ENCODE measurements around the gene P2RX7. TPM values are rescaled to one million over a fixed set of nuclear protein-coding genes. Genes with fewer than 3 reads are reported as not detected.
"Not testable (repeated sequence)": the region's sequence is repeated elsewhere in the genome, so short reads cannot be mapped to it uniquely, and the experiment has no call there.

Gene P2RX7
- total and polyA plus RNA-seq, 5 donors, result 1.1 to 4.0 (median 2.2) TPM

GRCh38 chr12:121190523-121191031 lies 57.9 kb downstream of the P2RX7 start:
- 30% methylated on average over 2 of the region's 2 CpGs for WGBS
- ATAC-seq (peak in 1 of 2 donors; percentile 60), DNase-seq (no peak)
- no peaks in the 10 kb centered on the region for H3K27me3 ChIP-seq (ENCODE audit: control insufficient read depth, insufficient read depth)
- intact Hi-C loops (cut with DNase I), result no loop called here
- peaks cover 3% of the 10 kb centered on the region for H3K4me1 ChIP-seq (ENCODE audit: control insufficient read depth, insufficient read depth, low read length)
- no peaks in the 10 kb centered on the region for H3K9me3 ChIP-seq (ENCODE audit: control insufficient read depth, low read length)
- H3K27ac ChIP-seq (ENCODE audit: low read length), result no peak overlapping the region
- no peak overlapping the region for H3K4me3 ChIP-seq (ENCODE audit: low read length)

GRCh38 chr12:121191151-121191550 lies 58.5 kb downstream of the P2RX7 start:
- ATAC-seq (no peak), DNase-seq (no peak)
- 74% methylated on average over 3 of the region's 3 CpGs for WGBS
- H3K27ac ChIP-seq (ENCODE audit: low read length), result no peak overlapping the region
- H3K27me3 ChIP-seq (ENCODE audit: control insufficient read depth, insufficient read depth), result no peaks in the 10 kb centered on the region
- peaks cover 3% of the 10 kb centered on the region for H3K4me1 ChIP-seq (ENCODE audit: control insufficient read depth, insufficient read depth, low read length)
- intact Hi-C loops (cut with DNase I), result no loop called here
- H3K4me3 ChIP-seq (ENCODE audit: low read length), result no peak overlapping the region
- no peaks in the 10 kb centered on the region for H3K9me3 ChIP-seq (ENCODE audit: control insufficient read depth, low read length)

- Histone ChIP-seq H3K27me3 (ENCODE audit: control insufficient read depth, insufficient read depth) (no peaks in the 10 kb centered on the region), H3K4me1 (ENCODE audit: control insufficient read depth, insufficient read depth, low read length) (no peaks in the 10 kb centered on the region), H3K4me3 (ENCODE audit: low read length) (no peak overlapping the region), H3K27ac (ENCODE audit: low read length) (no peak overlapping the region), H3K9me3 (ENCODE audit: control insufficient read depth, low read length) (no peaks in the 10 kb centered on the region)
- DNase-seq, result no peak
- ATAC-seq, result peak; percentile 39 to 62
- whole genome bisulfite sequencing, result 56% methylated on average over 6 of the region's 6 CpGs
- intact Hi-C loops (cut with DNase I), result no loop called here
Measured at GRCh38 chr12:121196902-121197301, 64.2 kb downstream of the P2RX7 start.

GRCh38 chr12:121198949-121199348 lies 66.3 kb downstream of the P2RX7 start:
- intact Hi-C loops (cut with DNase I), result no loop called here
- Histone ChIP-seq H3K4me1 (ENCODE audit: control insufficient read depth, insufficient read depth, low read length) (no peaks in the 10 kb centered on the region), H3K4me3 (ENCODE audit: low read length) (no peak overlapping the region), H3K9me3 (ENCODE audit: control insufficient read depth, low read length) (no peaks in the 10 kb centered on the region), H3K27me3 (ENCODE audit: control insufficient read depth, insufficient read depth) (no peaks in the 10 kb centered on the region), H3K27ac (ENCODE audit: low read length) (no peak overlapping the region)
- no peak for DNase-seq
- 79% methylated on average over 7 of the region's 7 CpGs for WGBS
- no peak for ATAC-seq

- intact Hi-C loops (cut with DNase I); DNase-seq; ATAC-seq; H3K9me3 ChIP-seq (ENCODE audit: control insufficient read depth, low read length); H3K27me3 ChIP-seq (ENCODE audit: control insufficient read depth, insufficient read depth); H3K4me1 ChIP-seq (ENCODE audit: control insufficient read depth, insufficient read depth, low read length); H3K27ac ChIP-seq (ENCODE audit: low read length); H3K4me3 ChIP-seq (ENCODE audit: low read length): not testable (repeated sequence)
- WGBS, result 94% methylated on average over 6 of the region's 6 CpGs
Measured at GRCh38 chr12:121201140-121201539, 68.5 kb downstream of the P2RX7 start.

GRCh38 chr12:121202407-121203355 lies 70.0 kb downstream of the P2RX7 start:
- Histone ChIP-seq H3K27ac (ENCODE audit: low read length) (no peak overlapping the region), H3K4me3 (ENCODE audit: low read length) (no peak overlapping the region), H3K4me1 (ENCODE audit: control insufficient read depth, insufficient read depth, low read length) (no peaks in the 10 kb centered on the region), H3K27me3 (ENCODE audit: control insufficient read depth, insufficient read depth) (no peaks in the 10 kb centered on the region), H3K9me3 (ENCODE audit: control insufficient read depth, low read length) (no peaks in the 10 kb centered on the region)
- ATAC-seq (no peak), DNase-seq (no peak)
- intact Hi-C loops (cut with DNase I), result no loop called here
- WGBS, result 55% methylated on average over 14 of the region's 14 CpGs

DNA sequence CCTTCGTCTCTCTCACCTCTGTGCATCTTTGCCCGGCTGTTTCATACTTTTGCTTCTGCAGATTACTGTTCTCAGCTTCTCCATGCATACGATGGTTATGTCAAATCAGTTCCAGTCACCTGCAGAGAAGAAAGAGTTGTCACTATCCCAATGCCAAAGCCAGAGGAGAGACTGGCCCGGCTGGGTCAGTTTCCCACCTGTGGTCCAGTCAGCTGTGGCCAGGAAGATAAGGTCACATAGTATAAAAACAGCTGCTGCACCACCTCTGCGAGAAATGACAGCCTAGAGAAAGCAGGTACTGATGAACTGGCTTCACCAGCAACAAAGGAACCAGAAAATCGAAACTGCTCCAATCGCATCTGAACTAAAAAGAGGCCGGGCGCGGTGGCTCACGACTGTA lies 70.8 kb downstream of the P2RX7 start:
- WGBS, result 84% methylated on average over 11 of the region's 11 CpGs
- Histone ChIP-seq H3K27me3 (ENCODE audit: control insufficient read depth, insufficient read depth) (no peaks in the 10 kb centered on the region), H3K4me3 (ENCODE audit: low read length) (no peak overlapping the region), H3K9me3 (ENCODE audit: control insufficient read depth, low read length) (no peaks in the 10 kb centered on the region), H3K27ac (ENCODE audit: low read length) (no peak overlapping the region), H3K4me1 (ENCODE audit: control insufficient read depth, insufficient read depth, low read length) (no peaks in the 10 kb centered on the region)
- no peak for ATAC-seq
- intact Hi-C loops (cut with DNase I), result no loop called here
- no peak for DNase-seq

DNA sequence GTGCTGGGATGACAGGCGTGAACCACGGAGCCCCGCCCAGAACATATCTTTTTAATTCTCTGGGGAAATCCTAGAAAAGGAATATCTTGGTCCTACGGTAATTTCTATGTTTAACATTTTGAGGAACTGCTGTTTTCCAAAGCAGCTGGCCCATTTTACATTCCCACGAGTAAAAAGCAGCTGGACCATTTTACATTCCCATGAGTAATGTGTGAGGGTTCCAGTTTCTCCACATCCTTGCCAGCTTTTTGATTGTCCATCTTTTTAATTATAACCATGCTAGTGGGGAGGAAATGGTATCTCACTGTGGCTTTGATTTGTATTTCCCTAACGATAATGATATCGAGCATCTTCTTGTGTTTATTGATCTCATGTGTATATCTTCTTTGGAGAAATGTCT lies 72.8 kb downstream of the P2RX7 start:
- no peak overlapping the region for H3K27ac ChIP-seq (ENCODE audit: low read length)
- ATAC-seq, result no peak

GRCh38 chr12:121208571-121208970 lies 75.9 kb downstream of the P2RX7 start:
- H3K4me3 ChIP-seq (ENCODE audit: low read length); ATAC-seq; H3K9me3 ChIP-seq (ENCODE audit: control insufficient read depth, low read length); DNase-seq; H3K27me3 ChIP-seq (ENCODE audit: control insufficient read depth, insufficient read depth); H3K4me1 ChIP-seq (ENCODE audit: control insufficient read depth, insufficient read depth, low read length); intact Hi-C loops (cut with DNase I); H3K27ac ChIP-seq (ENCODE audit: low read length): not testable (repeated sequence)
- 95% methylated on average over 10 of the region's 10 CpGs for WGBS

More for the DNA sequence above, 72.8 kb downstream of the P2RX7 start:
- WGBS, result 65% methylated on average over 7 of the region's 7 CpGs
- DNase-seq, result no peak
- Histone ChIP-seq H3K4me3 (ENCODE audit: low read length) (no peak overlapping the region), H3K4me1 (ENCODE audit: control insufficient read depth, insufficient read depth, low read length) (no peaks in the 10 kb centered on the region), H3K27me3 (ENCODE audit: control insufficient read depth, insufficient read depth) (no peaks in the 10 kb centered on the region), H3K9me3 (ENCODE audit: control insufficient read depth, low read length) (no peaks in the 10 kb centered on the region)
- intact Hi-C loops (cut with DNase I), result no loop called here

DNA sequence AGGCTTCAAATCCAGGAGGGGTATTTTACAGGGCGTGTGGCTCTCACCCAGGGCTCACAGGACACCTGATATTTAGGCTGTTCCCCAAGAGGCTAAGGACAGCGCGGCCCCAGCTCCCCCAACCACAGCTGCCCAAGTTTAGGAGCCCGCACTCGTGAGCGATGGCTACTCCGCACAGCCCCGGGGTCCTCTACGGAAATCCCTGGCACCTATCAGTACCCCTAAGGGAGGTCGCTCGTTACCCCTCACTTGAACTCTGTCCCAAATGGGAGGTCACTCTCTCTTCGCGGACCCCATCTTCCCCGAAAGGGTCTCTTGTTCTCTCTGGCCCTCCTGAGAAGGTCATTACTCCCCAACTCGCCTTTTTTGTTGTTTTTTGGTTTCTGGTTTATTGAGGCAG lies 76.5 kb downstream of the P2RX7 start:
- intact Hi-C loops (cut with DNase I), result no loop called here
- DNase-seq, result no peak
- no peak overlapping the region for H3K27ac ChIP-seq (ENCODE audit: low read length)

More for the DNA sequence above, 76.5 kb downstream of the P2RX7 start:
- ATAC-seq, result peak in 1 of 2 donors; percentile 19
- Histone ChIP-seq H3K4me3 (ENCODE audit: low read length) (no peak overlapping the region), H3K4me1 (ENCODE audit: control insufficient read depth, insufficient read depth, low read length) (no peaks in the 10 kb centered on the region), H3K9me3 (ENCODE audit: control insufficient read depth, low read length) (no peaks in the 10 kb centered on the region), H3K27me3 (ENCODE audit: control insufficient read depth, insufficient read depth) (no peaks in the 10 kb centered on the region)
- WGBS, result 88% methylated on average over 15 of the region's 15 CpGs
